ENCODE measurements around the gene SLC9A3. TPM values are rescaled to one million over a fixed set of nuclear protein-coding genes. Genes with fewer than 3 reads are reported as not detected.
A peak's percentile ranks its signal among the peaks of the same experiment; 100 is the strongest.

SLC9A3 gene
- total RNA-seq, 1 donor from 2014 or later: 9.9 TPM

GRCh38 chr5:420632-421286 lies 103.5 kb downstream of the SLC9A3 start:
- intact Hi-C loops (cut with DNase I): no loop called here
- peak in 1 of 2 donors; percentile 61 for DNase-seq (ENCODE audit: low spot score in 2 of 2)

More at GRCh38 chr5:420632-421286, 103.5 kb downstream of the SLC9A3 start:
- Histone ChIP-seq H3K36me3 (no peaks in the 10 kb centered on the region), H3K9me3 (no peaks in the 10 kb centered on the region), H3K4me1 (no peaks in the 10 kb centered on the region), H3K27me3 (no peaks in the 10 kb centered on the region), H3K4me3 (no peak overlapping the region), H3K27ac (no peak overlapping the region)
- TF ChIP-seq, protein P1, sequence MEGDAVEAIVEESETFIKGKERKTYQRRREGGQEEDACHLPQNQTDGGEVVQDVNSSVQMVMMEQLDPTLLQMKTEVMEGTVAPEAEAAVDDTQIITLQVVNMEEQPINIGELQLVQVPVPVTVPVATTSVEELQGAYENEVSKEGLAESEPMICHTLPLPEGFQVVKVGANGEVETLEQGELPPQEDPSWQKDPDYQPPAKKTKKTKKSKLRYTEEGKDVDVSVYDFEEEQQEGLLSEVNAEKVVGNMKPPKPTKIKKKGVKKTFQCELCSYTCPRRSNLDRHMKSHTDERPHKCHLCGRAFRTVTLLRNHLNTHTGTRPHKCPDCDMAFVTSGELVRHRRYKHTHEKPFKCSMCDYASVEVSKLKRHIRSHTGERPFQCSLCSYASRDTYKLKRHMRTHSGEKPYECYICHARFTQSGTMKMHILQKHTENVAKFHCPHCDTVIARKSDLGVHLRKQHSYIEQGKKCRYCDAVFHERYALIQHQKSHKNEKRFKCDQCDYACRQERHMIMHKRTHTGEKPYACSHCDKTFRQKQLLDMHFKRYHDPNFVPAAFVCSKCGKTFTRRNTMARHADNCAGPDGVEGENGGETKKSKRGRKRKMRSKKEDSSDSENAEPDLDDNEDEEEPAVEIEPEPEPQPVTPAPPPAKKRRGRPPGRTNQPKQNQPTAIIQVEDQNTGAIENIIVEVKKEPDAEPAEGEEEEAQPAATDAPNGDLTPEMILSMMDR (IDR thresholded peaks at IDR 0.05): no peak

Other genes with a start within 250 kb of the SLC9A3 start
- gene AHRR, start 202.7 kb downstream of the SLC9A3 start, total RNA-seq: not detected
- gene EXOC3, start 81.3 kb downstream of the SLC9A3 start, total RNA-seq: 56.7 TPM
- 0.32 TPM for gene CEP72, start 87.9 kb upstream of the SLC9A3 start, total RNA-seq
- gene TPPP, start 168.9 kb upstream of the SLC9A3 start, total RNA-seq: 13.8 TPM